Skin of body (tissue), 2 donors: ENCODE measurements around the gene SRSF9. TPM values are rescaled to one million over a fixed set of nuclear protein-coding genes. Genes with fewer than 3 reads are reported as not detected.
A peak's percentile ranks its signal among the peaks of the same experiment; 100 is the strongest.
"Not testable (repeated sequence)": the region's sequence is repeated elsewhere in the genome, so short reads cannot be mapped to it uniquely, and the experiment has no call there.

Experiments used
- DNase-seq: peaks from one replicate; lab custom pipeline; 2025; lab: John Stamatoyannopoulos, UW
- total RNA-seq: library from RNA; depleted of rRNA; stranded (reverse); fragments of >200 nt; gene quantifications from one replicate; pipeline ENCODE4 v1.2.3, GENCODE V29; 2014

The SRSF9 gene
- total RNA-seq, 1 donor from 2014 or later = 105 TPM

DNA sequence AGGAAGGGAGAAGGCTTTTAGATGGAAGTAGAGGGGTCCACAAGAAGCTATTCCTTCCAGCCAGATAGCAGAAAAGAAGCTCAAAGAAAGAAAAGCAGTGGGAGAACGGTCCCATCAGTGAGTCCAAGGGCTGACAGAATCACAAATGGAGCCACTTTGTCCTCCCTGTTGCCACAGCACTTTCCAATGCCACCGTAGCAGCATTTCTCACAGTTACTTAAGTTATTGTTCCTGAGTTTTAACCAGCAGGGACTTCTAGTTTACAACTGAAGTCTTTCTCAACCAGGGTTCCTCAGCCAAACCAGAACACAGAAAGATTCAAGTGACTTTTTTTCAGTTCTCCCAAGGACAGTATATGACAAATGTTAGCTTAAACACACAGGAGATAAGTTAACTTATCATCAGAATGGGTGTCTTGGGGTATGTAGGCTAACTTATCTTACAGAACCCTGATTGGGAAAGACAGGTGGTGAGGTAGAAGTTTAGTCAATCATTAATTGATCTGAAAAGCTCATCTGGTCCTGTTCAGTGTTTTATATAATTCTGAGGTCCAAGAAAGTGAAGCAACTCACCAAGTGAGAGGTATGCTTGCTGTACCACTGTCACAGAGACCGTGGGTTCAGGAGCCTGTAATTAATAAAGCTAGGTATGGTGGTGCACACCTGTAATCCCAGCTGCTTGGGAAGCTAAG, 16.3 kb downstream of the SRSF9 start:
- DNase-seq = no peak

DNA sequence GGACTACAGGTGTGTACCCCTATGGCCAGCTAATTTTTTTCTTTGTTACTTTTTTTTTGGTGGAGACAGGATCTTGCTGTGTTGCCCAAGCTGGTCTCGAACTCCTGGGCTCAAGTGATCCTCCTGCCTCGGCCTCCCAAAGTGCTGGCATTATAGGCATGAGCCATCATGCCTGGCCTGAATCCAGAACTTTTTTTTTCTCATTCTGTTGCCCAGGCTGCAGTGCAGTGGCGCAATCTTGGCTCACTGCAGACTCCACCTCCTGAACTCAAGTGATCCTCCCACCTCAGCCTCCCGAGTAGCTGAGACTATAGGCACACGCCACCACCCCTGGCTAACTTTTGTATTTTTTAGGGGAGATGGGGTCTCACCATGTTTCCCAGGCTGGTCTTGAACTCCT, 17.0 kb downstream of the SRSF9 start:
- DNase-seq = not testable (repeated sequence)

DNA sequence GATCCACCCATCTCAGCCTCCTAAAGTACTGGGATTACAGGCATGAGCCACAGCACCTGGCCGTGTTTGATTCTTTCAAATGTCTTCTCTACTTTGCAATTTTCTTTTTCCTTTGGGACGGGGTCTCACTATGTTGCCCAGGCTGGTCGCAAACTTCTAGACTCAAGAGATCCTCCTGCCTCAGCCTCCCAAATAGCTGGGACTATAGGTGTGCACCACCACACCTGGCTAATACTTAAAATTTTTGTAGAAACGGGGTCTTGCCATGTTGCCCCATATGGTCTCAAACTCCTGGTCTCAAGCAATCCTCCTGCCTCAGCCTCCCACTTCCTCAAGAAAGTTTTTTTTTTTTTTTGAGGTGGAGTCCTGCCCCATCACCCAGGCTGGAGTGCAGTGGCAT, 21.6 kb downstream of the SRSF9 start:
- no peak for DNase-seq

DNA sequence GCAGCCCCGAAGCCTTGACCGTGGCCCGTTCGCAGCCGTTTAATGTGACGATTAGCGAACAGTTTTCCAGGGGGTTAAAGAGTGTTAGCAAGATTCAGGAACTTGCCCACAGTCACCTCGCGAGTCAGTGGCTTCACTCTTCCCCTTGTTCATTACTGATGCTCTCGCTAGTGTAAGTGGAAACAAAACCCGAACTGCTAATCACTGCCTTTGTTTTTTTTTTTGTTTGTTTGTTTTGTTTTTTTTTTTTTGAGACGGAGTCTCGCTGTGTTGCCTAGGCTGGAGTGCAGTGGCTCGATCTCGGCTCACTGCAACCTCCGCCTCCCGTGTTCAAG, 22.7 kb downstream of the SRSF9 start:
- DNase-seq = not testable (repeated sequence)

DNA sequence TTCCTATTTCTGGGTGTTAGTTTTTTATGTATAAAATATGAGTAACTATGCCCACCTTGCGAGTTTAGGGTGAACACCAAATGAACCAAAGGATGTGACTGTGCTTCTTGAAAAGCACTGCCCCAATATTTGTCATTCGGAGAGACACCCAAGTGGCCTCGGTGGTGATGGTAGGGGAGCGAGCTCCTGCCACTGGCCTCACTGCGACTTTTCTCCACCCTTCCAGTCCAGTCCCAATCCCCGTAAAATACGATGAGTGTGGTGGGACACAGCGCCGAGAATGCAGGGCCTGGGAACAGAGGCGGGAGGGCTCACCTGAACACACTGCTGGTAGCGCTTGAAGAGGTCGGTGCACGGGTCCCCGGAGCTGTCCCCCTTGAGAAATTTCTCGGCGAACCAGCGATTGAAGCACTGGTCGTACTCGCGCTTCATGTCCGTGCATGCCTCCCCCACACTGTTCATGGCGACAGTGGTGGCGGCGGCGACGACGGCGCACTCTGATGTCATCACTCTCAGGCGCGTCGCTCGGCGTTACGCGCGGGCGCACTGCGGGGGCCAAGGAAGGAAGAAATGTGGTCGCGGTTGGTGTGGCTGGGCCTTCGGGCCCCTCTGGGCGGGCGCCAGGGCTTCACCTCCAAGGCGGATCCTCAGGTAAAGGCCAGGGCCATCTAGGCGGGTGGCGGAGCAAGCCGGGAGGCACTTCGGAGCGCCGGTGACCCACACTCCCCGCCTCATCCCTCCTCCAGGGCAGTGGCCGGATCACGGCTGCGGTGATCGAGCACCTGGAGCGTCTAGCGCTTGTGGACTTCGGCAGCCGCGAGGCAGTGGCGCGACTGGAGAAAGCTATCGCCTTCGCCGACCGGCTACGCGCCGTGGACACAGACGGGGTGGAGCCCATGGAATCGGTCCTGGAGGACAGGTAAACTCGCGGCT, 23.4 kb downstream of the SRSF9 start, which contains the start of the genes GATC and TRIAP1:
Gene GATC, plus strand, starts transcription at position 534 of the 933 bp plus-strand sequence. Its CDS starts 37 bp downstream, at position 571.
Gene TRIAP1, minus strand, starts transcription at position 474 of the 933 bp plus-strand sequence. Its CDS starts 12 bp downstream, at position 462.
- peak; percentile 73 for DNase-seq

DNA sequence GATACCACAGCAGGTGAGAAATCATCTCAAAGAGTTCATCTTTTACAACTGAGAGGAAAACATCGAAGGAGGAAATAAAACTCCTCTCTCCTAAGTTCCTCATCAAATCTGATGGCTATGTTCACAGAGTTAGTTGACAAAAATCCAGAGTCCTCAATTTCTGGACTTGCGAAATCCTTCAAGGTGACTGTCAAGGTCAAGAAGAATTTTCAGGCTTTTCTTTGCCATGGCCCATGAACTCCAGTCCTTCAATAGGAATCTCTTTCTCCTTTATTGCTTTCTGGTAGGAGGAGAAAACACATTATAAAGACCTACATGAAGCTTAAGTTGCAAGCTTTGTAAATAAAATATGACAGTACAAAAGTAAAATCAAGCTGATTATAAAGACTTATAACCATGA, 24.9 kb downstream of the SRSF9 start:
- no peak for DNase-seq

DNA sequence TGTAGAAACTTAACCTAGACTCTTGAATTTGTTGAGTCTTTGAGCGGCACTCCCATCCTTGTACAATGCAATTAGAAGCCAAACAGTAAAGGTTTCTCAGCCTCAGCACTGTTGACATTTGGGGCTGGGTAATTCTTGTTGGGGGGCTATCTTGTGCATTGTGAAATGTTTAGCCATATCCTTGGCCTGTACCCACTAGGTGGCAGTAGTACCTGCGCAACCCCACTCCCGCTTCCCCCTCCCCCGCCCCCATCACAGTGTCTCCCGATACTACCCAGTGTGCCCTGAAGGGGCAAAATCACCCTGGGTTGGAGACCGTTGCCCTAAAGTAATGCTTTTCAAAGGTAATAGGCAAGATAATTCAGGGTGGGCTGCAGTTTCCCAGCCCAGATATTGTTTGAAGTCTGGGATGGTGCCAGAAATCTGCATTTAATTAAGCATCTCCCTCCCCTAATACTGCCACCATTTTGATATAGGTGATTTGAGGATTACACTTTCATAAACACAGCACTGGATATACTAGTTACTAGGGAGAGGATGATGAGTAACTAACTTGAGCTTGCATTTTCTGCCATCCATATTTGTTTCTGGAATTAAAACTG, 29.8 kb downstream of the SRSF9 start:
- no peak for DNase-seq

DNA sequence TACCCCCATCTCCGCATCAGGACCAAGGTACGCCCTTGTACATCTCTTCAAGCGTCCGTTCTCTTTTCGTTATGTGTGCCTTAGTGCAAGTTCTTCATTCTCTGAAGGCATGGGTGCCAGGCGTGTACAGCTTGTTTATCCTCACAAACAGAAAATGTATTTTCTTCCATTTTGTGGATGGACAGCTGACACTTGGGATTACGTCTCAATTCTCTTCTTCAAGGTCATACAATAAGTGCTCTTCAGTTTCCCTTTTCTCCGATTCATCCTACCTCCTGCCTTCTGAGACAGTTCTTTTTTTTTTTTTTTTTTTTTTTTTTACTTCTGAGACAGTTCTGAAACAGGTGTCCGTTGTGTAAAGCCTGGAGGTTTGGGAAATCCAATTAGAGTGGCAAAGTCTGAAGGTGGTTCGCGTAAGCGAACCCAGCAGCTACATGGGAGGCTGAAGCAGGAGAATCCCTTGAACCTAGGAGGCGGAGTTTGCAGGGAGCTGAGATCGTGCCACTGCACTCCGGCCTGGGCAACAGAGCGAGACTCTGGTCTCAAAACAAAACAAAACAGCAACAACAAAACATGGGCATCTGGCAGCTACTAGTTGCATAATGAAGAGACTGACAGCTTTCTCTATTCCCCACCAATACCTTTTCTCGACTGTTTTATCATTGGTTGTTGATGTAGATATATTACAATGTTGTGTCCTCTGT, 30.9 kb downstream of the SRSF9 start:
- no peak for DNase-seq

DNA sequence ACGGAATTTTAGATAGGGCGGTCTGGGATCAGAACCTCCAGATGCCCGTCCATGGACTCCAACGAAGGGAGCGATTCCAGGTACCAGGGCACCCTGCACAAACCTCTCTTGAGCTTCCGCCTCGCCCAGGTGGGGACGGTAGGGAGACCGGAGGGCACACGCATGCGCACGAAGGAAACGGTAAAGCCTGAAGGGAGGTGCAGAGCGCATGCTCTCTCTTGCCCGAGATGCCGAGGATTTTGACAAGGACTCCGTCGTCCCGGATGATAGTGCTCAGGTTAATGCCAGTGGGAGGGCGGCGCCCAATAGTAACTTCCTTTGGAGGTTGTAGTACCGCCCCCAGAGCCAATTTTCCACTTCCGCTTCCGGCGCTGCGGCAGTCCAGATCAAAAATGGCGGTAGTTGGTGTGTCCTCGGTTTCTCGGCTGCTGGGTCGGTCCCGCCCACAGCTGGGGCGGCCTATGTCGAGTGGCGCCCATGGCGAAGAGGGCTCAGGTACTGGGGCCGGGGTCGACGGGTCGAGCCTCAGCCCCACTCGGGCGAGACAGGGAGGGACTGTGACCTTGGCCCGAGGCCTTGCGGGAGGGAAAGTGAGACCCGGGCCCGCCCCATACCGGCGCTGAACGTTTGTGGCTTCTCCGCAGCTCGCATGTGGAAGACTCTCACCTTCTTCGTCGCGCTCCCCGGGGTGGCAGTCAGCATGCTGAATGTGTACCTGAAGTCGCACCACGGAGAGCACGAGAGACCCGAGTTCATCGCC, 31.6 kb downstream of the SRSF9 start, which contains the start of gene COX6A1:
Gene COX6A1, plus strand, starts transcription at position 379 of the 760 bp plus-strand sequence. Its CDS starts 14 bp downstream, at position 393.
- DNase-seq = peak; percentile 93

DNA sequence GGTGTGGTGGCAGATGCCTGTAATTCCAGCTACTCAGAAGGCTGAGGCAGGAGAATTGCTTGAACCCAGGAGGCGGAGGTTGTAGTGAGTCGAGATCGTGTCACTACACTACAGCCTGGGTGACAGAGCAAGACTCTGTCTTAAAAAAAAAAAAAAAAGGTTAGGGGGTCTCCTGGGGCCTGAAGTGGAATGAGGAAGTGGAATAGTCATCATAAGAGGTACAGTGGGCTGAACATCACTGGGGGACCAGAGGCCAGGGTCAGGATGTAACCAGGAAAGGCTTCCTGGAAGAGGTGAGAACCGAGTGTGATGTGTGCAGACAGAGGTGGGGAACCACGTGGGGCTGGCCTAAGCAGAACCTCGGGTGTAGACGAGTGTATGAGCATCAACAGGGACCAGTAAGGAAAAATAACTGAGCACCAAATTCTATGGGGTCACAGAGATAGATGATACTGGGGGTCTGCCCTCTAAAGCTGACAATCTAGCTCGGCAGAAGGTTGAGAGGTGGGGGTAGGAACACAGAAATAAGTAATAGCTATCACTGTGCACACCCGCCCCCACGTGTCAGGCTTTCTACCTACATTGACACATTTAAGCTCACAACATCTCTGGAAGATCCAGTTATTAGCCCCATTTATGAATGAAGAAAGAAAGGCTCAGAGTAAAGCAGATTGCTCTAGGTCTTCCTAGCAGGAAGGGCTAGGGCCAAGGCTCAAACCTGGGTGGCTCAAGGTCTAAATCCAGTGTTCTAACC, 36.6 kb downstream of the SRSF9 start:
- DNase-seq = no peak

DNA sequence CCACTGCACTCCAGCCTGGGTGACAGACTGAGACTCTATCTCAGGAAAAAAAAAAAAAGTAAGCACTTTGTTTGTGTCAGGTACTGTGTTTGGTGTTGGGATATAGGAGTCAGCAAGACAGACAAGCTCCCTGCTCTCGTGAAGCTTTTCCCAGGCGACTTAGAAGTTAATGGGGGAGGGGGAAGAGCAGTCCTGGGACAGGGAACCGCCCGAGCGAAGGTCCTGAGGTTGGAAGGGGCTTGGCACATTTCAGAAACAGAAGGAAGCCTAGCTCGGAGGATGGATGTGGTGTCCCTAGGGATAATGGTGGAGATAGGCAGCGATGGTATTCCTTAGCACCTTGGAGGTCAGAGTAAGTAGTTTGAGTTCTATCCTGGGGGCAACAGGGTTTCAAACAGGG, 40.2 kb downstream of the SRSF9 start:
- DNase-seq = no peak

DNA sequence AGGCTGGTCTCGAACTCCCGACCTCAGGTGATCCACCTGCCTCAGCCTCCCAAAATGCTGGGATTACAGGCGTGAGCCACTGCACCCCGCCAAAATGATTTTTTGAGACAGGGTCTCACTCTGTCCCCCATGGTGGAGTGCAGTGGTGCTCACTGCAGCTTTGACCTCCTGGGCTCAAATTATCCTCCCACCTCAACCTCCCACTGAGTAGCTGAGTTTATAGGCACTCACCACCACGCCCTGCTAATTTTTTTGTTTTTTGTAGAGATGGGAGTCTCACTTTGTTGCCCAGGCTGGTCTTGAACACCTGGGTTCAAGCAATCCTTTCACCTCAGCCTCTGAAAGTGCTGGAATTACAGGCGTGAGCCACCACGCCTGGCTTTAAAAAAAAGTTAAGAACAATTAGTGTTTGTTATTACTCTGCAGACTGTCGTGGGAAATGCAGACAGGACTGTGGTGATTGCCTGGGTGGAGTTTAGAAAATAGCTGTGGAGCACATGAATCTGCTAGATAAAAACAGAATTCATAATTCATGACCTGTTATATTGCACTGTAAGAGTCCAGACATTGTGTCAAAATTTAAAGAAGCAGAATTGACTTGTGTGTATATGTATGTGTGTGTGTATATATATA, 40.8 kb downstream of the SRSF9 start:
- DNase-seq = no peak

DNA sequence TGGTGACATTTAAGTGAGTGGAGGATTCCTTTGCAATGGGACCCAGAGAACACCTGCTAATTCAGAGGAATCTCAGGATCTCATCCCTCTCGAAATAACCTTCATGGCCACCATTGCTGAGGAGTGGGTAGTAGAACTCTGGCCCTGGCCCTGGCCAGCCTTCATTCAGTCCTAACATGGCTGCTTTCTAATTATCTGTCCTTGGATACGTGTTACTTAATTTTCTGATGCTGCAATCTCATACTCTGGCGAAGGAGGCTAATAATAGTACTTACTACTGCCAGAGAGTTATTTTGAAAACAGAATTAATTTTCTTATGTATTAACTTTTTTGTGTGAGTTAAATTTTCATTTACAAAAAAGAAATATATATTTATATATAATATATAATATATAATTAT, 43.8 kb downstream of the SRSF9 start:
- no peak for DNase-seq

DNA sequence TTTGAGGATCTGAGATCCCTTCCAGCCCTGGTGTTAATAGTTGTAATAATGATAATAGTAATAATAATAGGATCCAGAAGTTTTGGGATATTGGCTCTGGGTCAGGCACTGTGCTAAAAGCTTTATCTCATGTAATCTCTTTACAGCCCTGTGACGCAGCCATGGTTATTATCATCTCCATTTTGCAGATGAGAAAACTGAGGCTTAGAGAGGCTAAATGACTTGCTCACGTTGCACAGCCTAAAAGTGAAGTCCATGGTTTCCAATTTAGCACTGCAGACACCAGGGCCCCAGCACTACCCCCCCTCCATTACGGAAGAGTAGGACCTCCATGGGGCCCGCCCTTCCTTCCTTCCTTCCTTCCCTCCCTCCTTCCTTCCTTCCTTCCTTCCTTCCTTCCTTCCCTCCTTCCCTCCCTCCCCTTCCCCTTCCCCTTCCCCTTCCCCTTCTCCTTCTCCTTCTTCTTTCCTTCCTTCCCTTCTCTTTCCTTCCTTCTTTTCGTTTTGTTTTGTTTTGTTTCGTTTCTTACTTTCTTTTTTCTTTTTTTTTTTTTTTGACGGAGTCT, 46.6 kb downstream of the SRSF9 start:
- DNase-seq = no peak

DNA sequence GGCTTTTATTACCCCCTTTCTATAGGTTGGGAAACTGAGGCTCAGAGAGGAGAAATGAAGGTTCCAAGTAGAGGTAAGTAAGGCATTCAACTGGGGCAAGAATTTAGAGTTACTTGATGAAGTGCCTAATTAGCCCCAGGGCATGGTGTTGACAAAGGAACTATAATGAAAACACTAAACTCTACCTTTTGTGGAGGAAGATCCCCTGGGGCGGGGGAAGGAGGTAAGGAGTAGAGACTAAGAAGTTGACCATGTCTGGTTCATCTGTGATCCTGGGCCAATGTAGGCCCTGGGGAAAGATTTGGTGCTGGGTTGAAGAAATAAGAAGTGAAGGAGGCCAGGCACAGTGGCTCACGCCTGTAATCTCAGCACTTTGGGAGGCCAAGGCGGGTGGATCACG, 47.8 kb downstream of the SRSF9 start:
- DNase-seq = no peak

DNA sequence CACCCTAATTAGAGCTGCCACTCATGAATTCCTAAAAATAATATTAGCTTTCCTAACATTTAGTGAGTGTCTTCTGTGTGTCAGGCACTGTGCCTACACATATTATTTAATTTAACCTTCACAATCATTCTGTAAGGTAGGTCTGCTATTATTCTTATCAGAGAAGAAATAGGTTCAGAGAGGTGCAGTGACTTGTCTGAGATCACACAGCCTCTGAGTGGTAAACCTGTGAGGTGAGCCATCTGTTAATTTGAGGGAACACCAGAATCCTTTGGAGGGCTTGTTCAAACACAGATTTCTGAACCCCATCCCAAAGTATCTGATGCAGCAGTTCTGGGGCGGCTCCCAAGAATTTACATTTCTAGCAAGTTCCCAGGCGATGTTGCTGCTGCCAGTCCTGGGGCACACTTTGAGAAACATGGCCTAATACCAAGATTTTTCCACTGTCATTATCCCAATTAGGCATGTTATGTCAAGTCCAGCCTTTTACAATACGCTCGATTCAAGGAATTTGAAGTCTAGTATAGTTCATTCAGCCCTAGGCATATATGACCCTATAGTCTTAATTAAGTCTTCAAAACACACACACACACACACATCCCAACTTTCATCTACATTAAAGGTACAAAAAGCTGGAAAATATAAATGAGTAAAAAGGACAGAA, 51.5 kb downstream of the SRSF9 start:
- DNase-seq = no peak

DNA sequence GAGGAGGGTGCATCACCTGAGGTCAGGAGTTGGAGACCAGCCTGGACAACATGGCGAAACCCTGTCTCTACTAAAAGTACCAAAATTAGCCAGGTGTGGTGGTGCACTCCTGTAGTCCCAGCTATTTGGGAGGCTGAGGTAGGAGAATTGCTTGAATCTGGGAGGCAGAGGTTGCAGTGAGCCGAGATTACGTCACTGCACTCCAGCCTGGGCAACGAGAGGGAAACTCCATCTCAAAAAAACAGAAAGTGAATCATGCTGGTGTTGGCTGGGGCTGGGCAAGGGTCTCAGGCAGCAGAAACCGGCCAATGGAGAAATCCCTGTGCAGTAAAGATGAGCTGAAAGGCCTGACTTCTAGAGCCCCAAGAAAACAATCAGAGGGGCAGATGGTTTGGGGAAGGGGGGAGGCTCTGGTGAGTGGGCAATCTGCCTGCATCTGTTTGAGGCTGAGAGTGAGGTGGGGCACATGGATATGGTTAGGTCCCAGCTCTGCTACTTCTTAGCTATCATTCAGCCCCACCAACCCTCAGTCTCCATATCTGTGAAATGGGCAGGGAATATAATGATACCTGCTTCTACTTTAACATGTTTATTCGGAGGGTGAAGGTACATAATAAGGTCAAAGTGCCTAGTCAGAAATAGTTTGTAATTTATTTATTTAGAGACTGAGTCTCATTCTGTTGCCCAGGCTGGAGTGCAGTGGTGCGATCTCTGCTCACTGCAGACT, 52.9 kb downstream of the SRSF9 start:
- DNase-seq = no peak
